ENCODE data around the gene PPTC7. TPM values are rescaled to one million over a fixed set of nuclear protein-coding genes. Genes with fewer than 3 reads are reported as not detected.
"Not testable (repeated sequence)": the region's sequence is repeated elsewhere in the genome, so short reads cannot be mapped to it uniquely, and the experiment has no call there.

The PPTC7 gene
- total and polyA plus RNA-seq, 7 donors, result 16.1 to 30.3 (median 21.0) TPM

GRCh38 chr12:110565894-110566871, 16.9 kb downstream of the PPTC7 start:
- Histone ChIP-seq H3K27me3 (no peaks in the 10 kb centered on the region), H3K36me3 (no peaks in the 10 kb centered on the region), H3K4me3 (no peak overlapping the region), H3K4me1 (peaks cover 0 to 57% (median 47%) of the 10 kb centered on the region in 4 donors), H3K9me3 (peaks cover 0 to 2% (median 0%) of the 10 kb centered on the region in 4 donors), H3K27ac (peak overlapping the region; percentile 64 to 79 (median 72))
- intact Hi-C loops (cut with DNase I), result no loop called here
- WGBS, 2 donors, result 86 to 91% methylated on average over 8 of the region's 8 CpGs
- no peak for DNase-seq
- TF ChIP-seq POLR2AphosphoS5 (IDR thresholded peaks at IDR 0.05) (no peak), EP300 (IDR thresholded peaks at IDR 0.05) (no peak), POLR2A (IDR thresholded peaks at IDR 0.05) (no peak)
- TF ChIP-seq, protein P1, sequence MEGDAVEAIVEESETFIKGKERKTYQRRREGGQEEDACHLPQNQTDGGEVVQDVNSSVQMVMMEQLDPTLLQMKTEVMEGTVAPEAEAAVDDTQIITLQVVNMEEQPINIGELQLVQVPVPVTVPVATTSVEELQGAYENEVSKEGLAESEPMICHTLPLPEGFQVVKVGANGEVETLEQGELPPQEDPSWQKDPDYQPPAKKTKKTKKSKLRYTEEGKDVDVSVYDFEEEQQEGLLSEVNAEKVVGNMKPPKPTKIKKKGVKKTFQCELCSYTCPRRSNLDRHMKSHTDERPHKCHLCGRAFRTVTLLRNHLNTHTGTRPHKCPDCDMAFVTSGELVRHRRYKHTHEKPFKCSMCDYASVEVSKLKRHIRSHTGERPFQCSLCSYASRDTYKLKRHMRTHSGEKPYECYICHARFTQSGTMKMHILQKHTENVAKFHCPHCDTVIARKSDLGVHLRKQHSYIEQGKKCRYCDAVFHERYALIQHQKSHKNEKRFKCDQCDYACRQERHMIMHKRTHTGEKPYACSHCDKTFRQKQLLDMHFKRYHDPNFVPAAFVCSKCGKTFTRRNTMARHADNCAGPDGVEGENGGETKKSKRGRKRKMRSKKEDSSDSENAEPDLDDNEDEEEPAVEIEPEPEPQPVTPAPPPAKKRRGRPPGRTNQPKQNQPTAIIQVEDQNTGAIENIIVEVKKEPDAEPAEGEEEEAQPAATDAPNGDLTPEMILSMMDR (IDR thresholded peaks at IDR 0.05), result no peak

GRCh38 chr12:110564471-110564991, 18.6 kb downstream of the PPTC7 start:
- no peak for DNase-seq
- Histone ChIP-seq H3K9me3 (no peaks in the 10 kb centered on the region), H3K4me3 (no peak overlapping the region), H3K4me1 (peaks cover 0 to 67% (median 58%) of the 10 kb centered on the region in 4 donors), H3K27ac (peak overlapping the region; percentile 64 to 79 (median 72)), H3K27me3 (no peaks in the 10 kb centered on the region), H3K36me3 (no peaks in the 10 kb centered on the region)
- WGBS, 2 donors, result 40 to 68% methylated on average over 8 of the region's 8 CpGs
- intact Hi-C loops (cut with DNase I), result no loop called here
- TF ChIP-seq, protein P1 (IDR thresholded peaks at IDR 0.05), result no peak
- TF ChIP-seq POLR2AphosphoS5 (IDR thresholded peaks at IDR 0.05), result no peak
- no peak for TF ChIP-seq EP300 (IDR thresholded peaks at IDR 0.05)
- TF ChIP-seq POLR2A (IDR thresholded peaks at IDR 0.05), result no peak

- DNase-seq, result no peak
- Histone ChIP-seq H3K9me3 (no peaks in the 10 kb centered on the region), H3K4me3 (no peak overlapping the region), H3K36me3 (no peaks in the 10 kb centered on the region), H3K27me3 (no peaks in the 10 kb centered on the region), H3K4me1 (peaks cover 0 to 70% (median 59%) of the 10 kb centered on the region in 4 donors), H3K27ac (peak overlapping the region; percentile 64 to 79 (median 72))
- TF ChIP-seq EP300 (IDR thresholded peaks at IDR 0.05) (no peak), POLR2AphosphoS5 (IDR thresholded peaks at IDR 0.05) (peak in 1 of 4 donors; percentile 41)
- intact Hi-C loops (cut with DNase I), result no loop called here
Observed at GRCh38 chr12:110563702-110564470, 19.2 kb downstream of the PPTC7 start.

DNA sequence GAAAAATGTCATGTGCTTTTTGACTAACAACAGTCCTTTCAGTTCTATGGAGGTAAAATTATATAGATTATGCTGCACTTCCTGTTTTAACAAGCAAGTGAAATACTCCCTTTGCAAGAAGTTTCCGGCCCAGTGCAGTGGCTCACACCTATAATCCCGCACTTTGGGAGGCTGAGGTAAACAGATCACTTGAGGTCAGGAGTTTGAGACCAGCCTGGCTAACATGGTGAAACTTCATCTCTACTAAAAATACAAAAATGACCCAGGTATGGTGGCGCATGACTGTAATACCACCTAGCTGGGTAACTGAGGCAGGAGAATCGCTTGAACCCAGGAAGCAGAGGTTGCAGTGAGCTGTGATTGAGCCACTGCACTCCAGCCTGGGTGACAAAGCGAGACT, 20.7 kb downstream of the PPTC7 start:
- H3K4me1 ChIP-seq, result peaks cover 0 to 78% (median 61%) of the 10 kb centered on the region in 4 donors

DNA sequence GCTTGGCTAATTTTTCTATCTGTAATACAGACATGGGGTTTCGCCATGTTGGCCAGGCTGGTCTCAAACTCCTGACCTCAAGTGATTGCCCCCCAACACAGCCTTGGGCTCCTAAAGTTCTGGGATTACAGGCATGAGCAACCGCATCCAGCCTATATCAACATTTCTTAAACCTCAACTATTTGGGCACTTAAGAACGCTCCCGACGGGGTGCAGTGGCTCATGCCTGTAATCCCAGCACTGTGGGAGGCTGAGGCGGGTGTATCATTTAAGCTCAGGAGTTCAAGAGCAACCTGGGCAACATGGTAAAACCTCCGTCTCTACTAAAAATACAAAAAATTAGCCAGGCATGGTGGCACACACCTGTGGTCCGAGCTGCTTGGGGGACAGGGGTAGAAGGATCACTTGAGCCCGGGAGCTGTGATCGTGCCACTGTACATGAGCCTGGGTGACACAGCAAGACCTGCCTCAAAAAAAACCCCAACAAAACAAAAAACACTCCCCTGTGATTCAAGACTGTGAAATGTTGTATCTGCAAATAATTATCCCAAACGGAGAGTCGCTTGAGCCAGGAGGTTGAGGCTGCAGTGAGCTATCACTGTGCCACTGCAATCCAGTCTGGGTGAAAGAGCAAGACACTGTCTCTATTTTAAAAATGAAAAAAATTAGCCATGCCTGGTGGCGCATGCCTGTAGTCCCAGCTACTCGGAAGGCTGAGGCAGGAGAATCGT, 21.5 kb downstream of the PPTC7 start:
- peaks cover 0 to 78% (median 65%) of the 10 kb centered on the region in 4 donors for H3K4me1 ChIP-seq

More for the DNA sequence above, 20.7 kb downstream of the PPTC7 start:
- H3K9me3 ChIP-seq; H3K4me3 ChIP-seq; intact Hi-C loops (cut with DNase I); H3K27me3 ChIP-seq; H3K36me3 ChIP-seq; DNase-seq: not testable (repeated sequence)
- 59 to 62% methylated on average over 5 of the region's 5 CpGs for WGBS, 2 donors
- peak overlapping the region; percentile 25 to 79 (median 70) for H3K27ac ChIP-seq

More for the DNA sequence above, 21.5 kb downstream of the PPTC7 start:
- Histone ChIP-seq H3K27me3 (no peaks in the 10 kb centered on the region), H3K27ac (peak overlapping the region; percentile 20 to 79 (median 34)), H3K4me3 (no peak overlapping the region), H3K36me3 (no peaks in the 10 kb centered on the region), H3K9me3 (no peaks in the 10 kb centered on the region)
- WGBS, 2 donors, result 85 to 90% methylated on average over 15 of the region's 15 CpGs
- intact Hi-C loops (cut with DNase I), result no loop called here
- DNase-seq, result no peak
- TF ChIP-seq POLR2A (IDR thresholded peaks at IDR 0.05) (no peak), EP300 (IDR thresholded peaks at IDR 0.05) (no peak), POLR2AphosphoS5 (IDR thresholded peaks at IDR 0.05) (no peak)
- TF ChIP-seq, protein P1 (IDR thresholded peaks at IDR 0.05), result no peak

All from sigmoid colon (tissue), 7 donors.